CD4-positive, alpha-beta T cell treated with Interleukin-12 subunit alpha and Interleukin-12 subunit beta, for 1 hour (primary cell): Measurements from ENCODE around the gene ASIC3.
A peak's percentile ranks its signal among the peaks of the same experiment; 100 is the strongest.

Experiments used
- DNase-seq: peaks from one replicate; pipeline ENCODE4 v3.0.0-alpha.2; 2020

ASIC3 gene

GRCh38 chr7:151075978-151076426, 27.7 kb downstream of the ASIC3 start:
- no peak for DNase-seq

GRCh38 chr7:151076863-151077704, 28.8 kb downstream of the ASIC3 start:
- no peak for DNase-seq

DNA sequence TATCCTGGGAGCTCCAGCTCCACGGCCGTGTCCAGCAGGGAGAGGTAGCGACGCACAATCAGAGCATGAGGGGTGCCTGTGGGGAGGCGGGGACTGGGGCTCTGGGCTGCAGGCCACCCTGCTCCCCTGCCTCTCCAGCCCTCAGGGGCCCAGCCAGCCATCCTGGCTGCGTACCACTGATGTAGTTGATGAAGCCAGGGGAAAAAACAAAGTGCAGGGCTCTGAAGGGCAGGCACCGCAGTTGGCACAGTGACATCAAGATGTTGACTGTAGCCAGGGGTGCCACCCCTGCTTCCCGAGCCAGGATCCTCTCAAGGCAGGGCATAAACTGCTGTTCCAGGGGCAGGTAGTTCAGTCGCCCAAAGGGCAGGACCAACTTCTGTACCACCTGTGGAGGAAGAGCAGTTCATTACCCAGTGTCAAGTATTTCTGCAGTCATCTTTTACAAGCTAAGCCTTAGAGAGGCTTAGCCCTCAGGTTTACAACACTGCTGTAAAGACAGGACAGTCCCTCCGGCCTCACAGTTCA, 29.4 kb downstream of the ASIC3 start:
- DNase-seq = no peak

DNA sequence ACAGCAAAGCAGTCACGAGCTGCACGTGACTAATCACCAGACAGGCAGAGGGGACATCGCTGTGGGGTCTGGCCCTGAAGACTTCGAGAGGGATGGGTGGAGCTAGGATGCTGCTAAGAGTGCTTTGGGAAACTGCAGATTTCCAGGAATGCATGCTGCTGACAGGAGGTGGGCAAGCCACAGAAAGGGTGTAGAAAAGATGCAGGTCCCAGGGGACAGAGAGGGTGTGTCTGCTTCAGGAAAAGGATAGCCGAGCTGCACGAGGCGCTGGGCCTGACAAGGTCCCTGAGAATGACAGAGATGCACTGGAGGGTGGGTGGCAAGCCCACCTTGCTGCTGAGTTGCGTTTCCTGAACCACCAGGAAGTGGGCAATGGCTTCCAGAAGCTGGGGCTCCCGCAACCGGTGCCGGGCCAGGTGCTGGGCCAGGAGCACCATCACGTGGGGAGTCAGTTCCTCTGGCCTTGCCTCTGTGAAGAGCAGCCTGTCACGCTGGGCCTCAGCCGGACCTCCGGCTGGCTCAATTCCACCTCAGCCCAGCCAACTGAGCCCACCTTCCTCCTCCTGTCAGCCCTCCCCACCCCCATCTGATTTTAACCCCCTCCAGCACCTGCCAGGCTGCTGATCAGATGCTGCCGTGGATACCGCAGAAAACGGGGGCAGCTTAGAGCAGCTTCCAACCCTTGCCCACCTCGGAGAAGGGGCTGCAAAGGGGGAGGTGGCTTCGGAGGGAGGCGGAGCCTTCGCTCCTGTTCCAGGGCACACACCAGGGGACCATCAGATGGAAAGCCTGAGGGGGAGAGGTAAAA, 30.1 kb downstream of the ASIC3 start:
- no peak for DNase-seq

GRCh38 chr7:151079199-151079910, 31.0 kb downstream of the ASIC3 start:
- DNase-seq = no peak

- DNase-seq = no peak
Observed at GRCh38 chr7:151080067-151080521, 31.8 kb downstream of the ASIC3 start.

DNA sequence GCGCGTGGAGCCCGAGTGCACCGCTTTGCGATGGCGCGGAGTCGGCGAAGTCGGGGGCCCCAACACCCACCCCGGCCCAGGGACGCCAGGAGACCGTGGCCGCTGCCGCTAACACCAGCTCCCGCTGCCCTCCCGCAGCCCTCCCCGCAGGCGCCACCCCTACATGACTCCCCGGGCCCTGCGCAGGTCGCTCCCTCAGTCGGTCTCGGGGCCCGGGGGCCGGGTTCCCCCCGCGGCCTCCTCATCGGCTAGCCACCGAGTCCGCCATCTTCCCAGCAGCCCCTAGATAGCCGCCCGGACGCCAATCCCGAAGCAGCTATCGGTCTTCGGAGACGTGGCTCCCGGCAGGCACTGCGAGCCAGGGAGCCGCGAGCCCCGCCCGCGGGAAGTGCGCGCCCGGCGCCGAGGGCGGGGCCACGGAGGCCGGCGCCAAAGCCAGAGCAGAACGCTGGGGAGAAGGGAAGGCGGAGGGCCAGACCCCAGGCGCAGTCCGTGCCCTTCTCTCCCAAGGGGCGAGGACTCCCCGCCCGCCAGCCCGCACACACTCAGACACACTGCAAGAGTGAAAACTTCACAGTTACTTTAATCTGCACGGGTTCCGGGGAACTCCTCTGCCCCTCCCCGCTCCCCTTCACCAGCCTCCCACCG, 32.3 kb downstream of the ASIC3 start, which contains the start of gene FASTK:
FASTK (minus strand) TSS at position 288 of the 648 bp plus-strand sequence; CDS start at position 245, 43 bp downstream.
- DNase-seq = peak; percentile 90

DNA sequence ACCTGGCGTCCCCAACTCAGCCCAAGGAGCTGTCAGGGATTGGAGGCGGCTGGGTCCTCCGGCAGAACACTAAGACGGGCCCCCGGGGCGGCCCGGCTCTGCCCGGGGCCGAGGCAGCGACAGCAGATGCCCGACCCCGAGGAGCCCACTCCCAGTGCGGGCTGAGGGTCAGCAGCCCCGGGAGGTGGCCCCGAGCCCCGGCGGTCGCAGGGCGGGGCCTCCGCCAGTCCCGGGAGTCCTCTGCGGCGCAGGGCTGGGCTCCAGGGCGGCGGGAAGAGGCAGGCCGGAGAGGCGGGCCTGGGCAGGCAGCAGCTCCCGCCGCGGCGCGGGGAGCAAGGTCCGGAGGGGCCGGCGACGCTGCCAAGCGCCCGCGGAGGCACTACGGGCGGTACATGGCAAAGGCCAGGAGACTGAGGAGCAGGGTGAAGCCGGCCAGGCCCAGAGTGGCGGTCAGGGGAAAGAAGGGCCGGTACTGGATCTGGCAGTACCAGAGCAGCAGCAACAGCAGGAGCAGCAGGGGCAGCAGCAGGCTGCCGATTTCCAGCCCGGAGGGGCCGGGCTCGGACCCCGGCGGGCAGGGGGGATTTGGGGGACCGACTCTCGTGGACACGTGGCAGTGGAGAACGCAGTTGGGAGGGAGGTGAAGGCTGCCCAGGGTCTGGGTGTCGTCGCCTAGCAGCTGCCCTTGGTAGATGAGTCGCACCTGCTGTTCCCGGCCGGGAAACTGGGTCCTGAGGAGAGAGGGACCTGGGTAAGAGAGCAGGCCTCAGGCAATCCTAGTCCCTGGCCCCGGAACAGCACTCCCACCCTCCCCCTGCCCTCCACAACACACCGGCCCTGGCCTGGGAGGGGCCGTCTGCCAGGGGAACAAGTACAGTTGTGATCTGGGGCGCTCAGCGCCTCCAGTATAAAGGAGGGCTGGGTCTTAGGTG, 33.1 kb downstream of the ASIC3 start:
- no peak for DNase-seq

GRCh38 chr7:151082141-151083070, 34.1 kb downstream of the ASIC3 start:
- no peak for DNase-seq

DNA sequence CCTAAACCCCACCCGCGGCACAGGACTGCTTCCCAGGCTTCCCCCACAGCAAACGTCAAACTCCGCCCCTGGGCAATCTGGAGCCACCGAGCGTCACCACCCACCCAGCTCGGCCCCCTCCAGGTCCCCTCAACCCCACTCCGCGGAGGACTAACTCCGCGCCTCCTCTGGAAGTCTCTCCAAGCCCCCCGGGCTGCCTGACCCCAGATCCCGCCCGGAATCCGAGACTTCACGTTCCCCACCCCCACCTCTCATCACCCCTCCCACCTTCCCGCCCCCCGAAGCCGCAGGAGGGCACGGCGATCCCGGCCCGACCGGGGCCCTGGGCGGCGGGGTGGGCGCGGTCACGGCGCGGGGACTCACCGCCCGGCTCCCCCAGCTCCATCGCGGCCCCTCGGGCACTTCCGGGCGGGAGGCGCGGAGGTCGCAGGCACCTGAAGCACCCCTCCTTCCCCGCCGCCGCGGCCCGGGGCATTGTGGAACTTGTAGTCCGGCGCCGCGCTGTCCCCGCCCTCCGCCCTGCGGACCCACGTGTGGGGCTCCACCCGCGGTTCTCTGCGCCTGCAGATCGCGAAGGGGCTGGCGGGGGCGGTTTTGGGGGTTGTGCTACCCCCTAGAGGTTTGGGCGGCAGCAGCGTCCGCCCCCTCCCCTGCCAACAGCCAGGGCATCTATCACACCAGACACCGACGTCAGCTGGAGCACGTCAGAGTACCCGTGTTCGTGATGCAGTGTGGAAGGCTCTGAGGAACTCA, 34.9 kb downstream of the ASIC3 start, which contains the start of gene TMUB1:
TMUB1 (minus strand) TSS at position 423 of the 753 bp plus-strand sequence. CDS start 930 bp downstream, outside the sequence.
- DNase-seq = peak; percentile 91

GRCh38 chr7:151083824-151084160, 35.5 kb downstream of the ASIC3 start:
- DNase-seq = no peak

- no peak for DNase-seq
Observed at GRCh38 chr7:151085329-151085690, 37.0 kb downstream of the ASIC3 start.

GRCh38 chr7:151085691-151086620, 37.6 kb downstream of the ASIC3 start, which contains the start of gene AGAP3:
AGAP3 (plus strand) TSS chr7:151086475; CDS start chr7:151086742, 267 bp downstream.
- DNase-seq = peak; percentile 65

- no peak for DNase-seq
Observed at GRCh38 chr7:151086802-151087244, 38.5 kb downstream of the ASIC3 start.

DNA sequence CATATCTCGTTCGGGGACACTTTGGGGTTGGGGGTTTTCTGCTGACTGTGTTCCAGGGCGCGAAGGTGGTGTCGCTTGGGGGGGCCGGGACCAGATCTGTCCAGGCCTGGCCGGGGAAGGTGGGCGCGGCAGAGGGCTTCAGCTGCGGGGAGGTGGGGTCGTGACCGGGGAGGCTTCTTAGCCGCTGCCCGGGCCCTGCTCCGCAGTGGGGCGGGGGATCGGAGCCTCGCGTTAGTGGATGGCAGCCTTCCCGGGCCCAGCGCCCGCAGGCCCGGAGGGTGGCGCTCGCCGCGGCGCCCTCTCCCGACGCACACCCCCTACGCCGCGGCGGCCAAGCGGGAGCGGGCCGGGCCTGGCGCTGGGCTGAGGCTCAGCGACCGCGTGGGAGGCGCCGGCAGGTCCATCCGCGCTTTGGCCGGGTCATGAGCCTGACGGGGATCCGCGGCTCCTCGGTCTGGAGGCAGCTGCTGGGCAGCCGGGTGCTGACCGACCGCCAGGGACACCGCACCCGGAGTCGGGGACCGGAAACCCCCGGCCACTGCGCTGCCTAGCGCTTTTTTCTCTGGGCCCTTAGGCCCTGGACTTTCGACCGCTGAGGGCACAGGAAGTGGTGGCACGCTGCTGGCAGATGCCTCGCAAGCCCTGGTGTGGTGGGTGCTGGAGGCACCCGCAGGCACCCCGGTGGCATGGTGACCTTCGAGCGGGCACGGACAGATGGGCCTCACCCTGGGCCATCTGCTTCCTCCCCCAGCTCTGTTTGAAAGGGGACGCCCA, 39.1 kb downstream of the ASIC3 start:
- peak; percentile 35 for DNase-seq

- DNase-seq = no peak
Observed at GRCh38 chr7:151088019-151088855, 39.9 kb downstream of the ASIC3 start.
